WTC11 (cell line): ENCODE results near the gene SPTLC1. TPM values are rescaled to one million over a fixed set of nuclear protein-coding genes. Genes with fewer than 3 reads are reported as not detected.
"Not testable (repeated sequence)": the region's sequence is repeated elsewhere in the genome, so short reads cannot be mapped to it uniquely, and the experiment has no call there.

Source experiments
- ATAC-seq: fragments of 200-7000 bp; cut with Tn5 transposase; 2 replicates; pipeline ENCODE4 v1.10.0; 2021; ENCODE audit warnings: mild to moderate bottlenecking, moderate library complexity
- CTCF ChIA-PET: fragments of 300-600 bp; sonication (Branson Sonifier 250); formaldehyde crosslinking; loops from one replicate; lab custom pipeline; 2021; ENCODE audit warnings: antibody characterized with exemption; lab: Charles Lee
- POLR2A ChIA-PET: fragments of 350-600 bp; sonication (Branson Sonifier 250); formaldehyde crosslinking; loops from one replicate; lab custom pipeline; 2021; ENCODE audit warnings: antibody characterized with exemption; lab: Charles Lee
- DNase-seq: peaks from one replicate; pipeline ENCODE4 v3.0.0; 2021; ENCODE audit warnings: low spot score
- H3K27ac Mint-ChIP-seq: 2 replicates; pipeline ENCODE4 v1.8.0; 2021; ENCODE audit warnings: mixed read lengths
- H3K27me3 Mint-ChIP-seq: 2 replicates; pipeline ENCODE4 v1.8.0; 2021; ENCODE audit warnings: low read depth, mild to moderate bottlenecking, moderate library complexity, mixed read lengths
- H3K36me3 Mint-ChIP-seq: 2 replicates; pipeline ENCODE4 v1.8.0; 2021; ENCODE audit warnings: mixed read lengths
- H3K4me1 Mint-ChIP-seq: 2 replicates; pipeline ENCODE4 v1.8.0; 2022; ENCODE audit warnings: mixed read lengths
- H3K4me3 Mint-ChIP-seq: 2 replicates; pipeline ENCODE4 v1.8.0; 2021; ENCODE audit warnings: mild to moderate bottlenecking, moderate library complexity, mixed read lengths
- H3K9me3 Mint-ChIP-seq: 2 replicates; pipeline ENCODE4 v1.8.0; 2021; ENCODE audit warnings: mixed read lengths
- CREM ChIP-seq: sonication (generic); formaldehyde crosslinking; IDR thresholded peaks from 2 replicates; pipeline ENCODE4 v1.8.1; 2022; ENCODE audit warnings: mild to moderate bottlenecking, missing genetic modification reagents, moderate library complexity
- ETV6 ChIP-seq: sonication (generic); formaldehyde crosslinking; IDR thresholded peaks from 2 replicates; pipeline ENCODE4 v1.8.1; 2022; ENCODE audit warnings: mild to moderate bottlenecking, missing genetic modification reagents
- GRHL2 ChIP-seq: fragments of 250-450 bp; sonication (Bioruptor Pico); IDR thresholded peaks from 2 replicates; pipeline ENCODE4 v1.8.0; 2022; ENCODE audit warnings: mild to moderate bottlenecking, moderate library complexity; ENCODE audit not compliant: insufficient replicate concordance, severe bottlenecking
- NR3C1 ChIP-seq: sonication (generic); formaldehyde crosslinking; conservative IDR thresholded peaks from 2 replicates; pipeline ENCODE4 v1.8.1; 2023; ENCODE audit warnings: low read depth, mild to moderate bottlenecking, missing genetic modification reagents
- RELA ChIP-seq: sonication (generic); formaldehyde crosslinking; IDR thresholded peaks from 2 replicates; pipeline ENCODE4 v1.8.1; 2022; ENCODE audit warnings: missing genetic modification reagents, mild to moderate bottlenecking, borderline replicate concordance
- SMAD3 ChIP-seq: sonication (generic); formaldehyde crosslinking; IDR thresholded peaks from 2 replicates; pipeline ENCODE4 v1.8.0; 2022; ENCODE audit warnings: missing genetic modification reagents, mild to moderate bottlenecking, borderline replicate concordance
- SOX15 ChIP-seq: fragments of 250-450 bp; sonication (Bioruptor Pico); IDR thresholded peaks from 2 replicates; pipeline ENCODE4 v1.9.0; 2021; ENCODE audit warnings: mild to moderate bottlenecking
- TP53 ChIP-seq: sonication (generic); formaldehyde crosslinking; IDR thresholded peaks from 2 replicates; pipeline ENCODE4 v1.8.1; 2023; ENCODE audit warnings: mild to moderate bottlenecking, missing genetic modification reagents
- ZNF219 ChIP-seq: sonication (generic); formaldehyde crosslinking; IDR thresholded peaks from 2 replicates; pipeline ENCODE4 v1.8.0; 2023; ENCODE audit warnings: missing genetic modification reagents, mild to moderate bottlenecking, borderline replicate concordance
- ZNF396 ChIP-seq: fragments of 250-450 bp; sonication (Bioruptor Pico); IDR thresholded peaks from 2 replicates; pipeline ENCODE4 v1.8.0; 2021; ENCODE audit warnings: mild to moderate bottlenecking, moderate library complexity, borderline replicate concordance
- total RNA-seq: library from RNA; stranded (reverse); gene quantifications from 3 replicates; pipeline ENCODE4 v1.2.3, GENCODE V29; 2021
- TF ChIP-seq, protein P1 (sequence below): sonication (generic); formaldehyde crosslinking; IDR thresholded peaks from 2 replicates; pipeline ENCODE4 v1.8.0; 2023; ENCODE audit warnings: missing genetic modification reagents, mild to moderate bottlenecking, borderline replicate concordance
- TF ChIP-seq, protein P2 (sequence below): fragments of 250-450 bp; sonication (Bioruptor Pico); IDR thresholded peaks from 2 replicates; pipeline ENCODE4 v1.8.0; 2021; ENCODE audit warnings: mild to moderate bottlenecking
- TF ChIP-seq, protein P3 (sequence below): sonication (generic); formaldehyde crosslinking; IDR thresholded peaks from 2 replicates; pipeline ENCODE4 v1.8.1; 2023; ENCODE audit warnings: mild to moderate bottlenecking, missing genetic modification reagents, moderate library complexity
- TF ChIP-seq, protein P4 (sequence below): sonication (generic); formaldehyde crosslinking; IDR thresholded peaks from 2 replicates; pipeline ENCODE4 v1.8.0; 2023; ENCODE audit warnings: missing genetic modification reagents
- TF ChIP-seq, protein P5 (sequence below): sonication (generic); formaldehyde crosslinking; IDR thresholded peaks from 2 replicates; pipeline ENCODE4 v1.8.1; 2023; ENCODE audit warnings: mild to moderate bottlenecking, missing genetic modification reagents
- TF ChIP-seq, protein P6 (sequence below): sonication (generic); formaldehyde crosslinking; IDR thresholded peaks from 2 replicates; pipeline ENCODE4 v1.8.1; 2022; ENCODE audit warnings: missing genetic modification reagents, borderline replicate concordance
- TF ChIP-seq, protein P7 (sequence below): sonication (generic); formaldehyde crosslinking; IDR thresholded peaks from 2 replicates; pipeline ENCODE4 v1.8.0; 2022; ENCODE audit warnings: missing genetic modification reagents

Gene SPTLC1
- total RNA-seq, 1 experiment from 2014 or later, result 81.2 TPM

DNA sequence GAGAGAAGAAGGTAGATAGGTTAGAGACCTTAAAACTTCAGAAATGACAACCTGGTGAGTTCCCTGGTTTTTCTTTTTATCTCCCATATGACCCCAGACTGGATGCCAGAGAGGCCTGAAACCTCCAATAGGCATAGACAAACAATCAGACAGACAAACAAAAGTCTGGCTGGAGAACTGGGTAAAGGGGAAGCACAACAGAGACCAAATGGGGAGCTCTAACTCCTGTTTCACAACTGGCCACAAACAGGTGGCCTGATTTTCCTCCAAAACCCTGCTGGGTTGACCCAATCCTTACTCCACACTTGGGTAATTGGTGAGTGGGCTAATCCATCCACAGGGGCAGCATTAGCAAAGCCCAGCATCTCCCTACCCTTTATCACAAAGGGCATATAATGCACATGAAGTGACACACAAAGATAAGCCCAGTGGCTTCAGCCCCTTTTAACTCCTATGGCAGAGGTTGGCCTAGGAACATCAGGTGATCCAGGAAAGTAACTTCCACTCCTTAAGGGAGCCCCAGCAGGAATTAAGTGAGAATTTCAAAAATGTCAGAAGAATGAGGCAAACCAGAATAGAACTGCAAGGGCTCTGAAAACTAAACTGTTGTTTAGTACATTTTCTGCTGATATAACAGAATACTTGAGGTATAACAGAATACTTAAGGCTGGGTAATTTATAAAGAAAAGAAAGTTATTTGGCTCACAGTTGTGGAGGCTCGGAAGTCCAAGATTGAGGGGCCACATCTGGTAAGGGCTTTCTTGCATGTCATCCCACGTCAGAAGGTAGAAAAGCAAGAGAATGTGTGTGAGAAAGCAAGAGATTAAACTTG lies 104.3 kb downstream of the SPTLC1 start (continued):
- TF ChIP-seq CREM (CRISPR knock-in tag) (no peak), RELA (no peak), SMAD3 (CRISPR knock-in tag) (no peak)
- TF ChIP-seq, protein P1, sequence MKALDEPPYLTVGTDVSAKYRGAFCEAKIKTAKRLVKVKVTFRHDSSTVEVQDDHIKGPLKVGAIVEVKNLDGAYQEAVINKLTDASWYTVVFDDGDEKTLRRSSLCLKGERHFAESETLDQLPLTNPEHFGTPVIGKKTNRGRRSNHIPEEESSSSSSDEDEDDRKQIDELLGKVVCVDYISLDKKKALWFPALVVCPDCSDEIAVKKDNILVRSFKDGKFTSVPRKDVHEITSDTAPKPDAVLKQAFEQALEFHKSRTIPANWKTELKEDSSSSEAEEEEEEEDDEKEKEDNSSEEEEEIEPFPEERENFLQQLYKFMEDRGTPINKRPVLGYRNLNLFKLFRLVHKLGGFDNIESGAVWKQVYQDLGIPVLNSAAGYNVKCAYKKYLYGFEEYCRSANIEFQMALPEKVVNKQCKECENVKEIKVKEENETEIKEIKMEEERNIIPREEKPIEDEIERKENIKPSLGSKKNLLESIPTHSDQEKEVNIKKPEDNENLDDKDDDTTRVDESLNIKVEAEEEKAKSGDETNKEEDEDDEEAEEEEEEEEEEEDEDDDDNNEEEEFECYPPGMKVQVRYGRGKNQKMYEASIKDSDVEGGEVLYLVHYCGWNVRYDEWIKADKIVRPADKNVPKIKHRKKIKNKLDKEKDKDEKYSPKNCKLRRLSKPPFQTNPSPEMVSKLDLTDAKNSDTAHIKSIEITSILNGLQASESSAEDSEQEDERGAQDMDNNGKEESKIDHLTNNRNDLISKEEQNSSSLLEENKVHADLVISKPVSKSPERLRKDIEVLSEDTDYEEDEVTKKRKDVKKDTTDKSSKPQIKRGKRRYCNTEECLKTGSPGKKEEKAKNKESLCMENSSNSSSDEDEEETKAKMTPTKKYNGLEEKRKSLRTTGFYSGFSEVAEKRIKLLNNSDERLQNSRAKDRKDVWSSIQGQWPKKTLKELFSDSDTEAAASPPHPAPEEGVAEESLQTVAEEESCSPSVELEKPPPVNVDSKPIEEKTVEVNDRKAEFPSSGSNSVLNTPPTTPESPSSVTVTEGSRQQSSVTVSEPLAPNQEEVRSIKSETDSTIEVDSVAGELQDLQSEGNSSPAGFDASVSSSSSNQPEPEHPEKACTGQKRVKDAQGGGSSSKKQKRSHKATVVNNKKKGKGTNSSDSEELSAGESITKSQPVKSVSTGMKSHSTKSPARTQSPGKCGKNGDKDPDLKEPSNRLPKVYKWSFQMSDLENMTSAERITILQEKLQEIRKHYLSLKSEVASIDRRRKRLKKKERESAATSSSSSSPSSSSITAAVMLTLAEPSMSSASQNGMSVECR (CRISPR knock-in tag), result no peak
- TF ChIP-seq, protein P2, sequence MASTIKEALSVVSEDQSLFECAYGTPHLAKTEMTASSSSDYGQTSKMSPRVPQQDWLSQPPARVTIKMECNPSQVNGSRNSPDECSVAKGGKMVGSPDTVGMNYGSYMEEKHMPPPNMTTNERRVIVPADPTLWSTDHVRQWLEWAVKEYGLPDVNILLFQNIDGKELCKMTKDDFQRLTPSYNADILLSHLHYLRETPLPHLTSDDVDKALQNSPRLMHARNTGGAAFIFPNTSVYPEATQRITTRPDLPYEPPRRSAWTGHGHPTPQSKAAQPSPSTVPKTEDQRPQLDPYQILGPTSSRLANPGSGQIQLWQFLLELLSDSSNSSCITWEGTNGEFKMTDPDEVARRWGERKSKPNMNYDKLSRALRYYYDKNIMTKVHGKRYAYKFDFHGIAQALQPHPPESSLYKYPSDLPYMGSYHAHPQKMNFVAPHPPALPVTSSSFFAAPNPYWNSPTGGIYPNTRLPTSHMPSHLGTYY (CRISPR knock-in tag), result no peak
- TF ChIP-seq, protein P3, sequence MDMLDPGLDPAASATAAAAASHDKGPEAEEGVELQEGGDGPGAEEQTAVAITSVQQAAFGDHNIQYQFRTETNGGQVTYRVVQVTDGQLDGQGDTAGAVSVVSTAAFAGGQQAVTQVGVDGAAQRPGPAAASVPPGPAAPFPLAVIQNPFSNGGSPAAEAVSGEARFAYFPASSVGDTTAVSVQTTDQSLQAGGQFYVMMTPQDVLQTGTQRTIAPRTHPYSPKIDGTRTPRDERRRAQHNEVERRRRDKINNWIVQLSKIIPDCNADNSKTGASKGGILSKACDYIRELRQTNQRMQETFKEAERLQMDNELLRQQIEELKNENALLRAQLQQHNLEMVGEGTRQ (CRISPR knock-in tag), result no peak

DNA sequence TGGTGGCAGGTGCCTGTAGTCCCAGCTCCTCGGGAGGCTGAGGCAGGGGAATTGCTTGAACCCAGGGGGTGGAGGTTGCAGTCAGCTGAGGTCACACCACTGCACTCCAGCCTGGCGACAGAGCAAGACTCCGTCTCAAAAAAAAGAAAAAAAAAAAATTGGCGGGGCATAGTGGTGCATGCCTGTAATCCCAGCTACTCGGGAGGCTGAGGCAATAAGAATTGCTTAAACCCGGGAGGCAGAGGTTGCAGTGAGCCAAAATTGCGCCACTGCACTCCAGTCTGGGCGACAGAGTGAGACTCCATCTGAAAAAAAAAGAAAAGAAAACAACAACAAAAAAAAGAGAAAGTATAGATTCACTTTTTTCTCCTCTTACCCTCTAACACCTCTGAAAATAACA lies 105.0 kb downstream of the SPTLC1 start:
- H3K4me3 Mint-ChIP-seq, H3K36me3 Mint-ChIP-seq, POLR2A ChIA-PET, H3K9me3 Mint-ChIP-seq, ATAC-seq, H3K27ac Mint-ChIP-seq, DNase-seq, H3K27me3 Mint-ChIP-seq: not testable (repeated sequence)
- CTCF ChIA-PET, result interaction anchor here (0.9 to 1.0 kb wide), 2 partner anchors 25 to 251 kb away, joined by 3 read pairs; no protein-coding TSS in a partner anchor
- H3K4me1 Mint-ChIP-seq, result peaks cover 13% of the 10 kb centered on the region

DNA sequence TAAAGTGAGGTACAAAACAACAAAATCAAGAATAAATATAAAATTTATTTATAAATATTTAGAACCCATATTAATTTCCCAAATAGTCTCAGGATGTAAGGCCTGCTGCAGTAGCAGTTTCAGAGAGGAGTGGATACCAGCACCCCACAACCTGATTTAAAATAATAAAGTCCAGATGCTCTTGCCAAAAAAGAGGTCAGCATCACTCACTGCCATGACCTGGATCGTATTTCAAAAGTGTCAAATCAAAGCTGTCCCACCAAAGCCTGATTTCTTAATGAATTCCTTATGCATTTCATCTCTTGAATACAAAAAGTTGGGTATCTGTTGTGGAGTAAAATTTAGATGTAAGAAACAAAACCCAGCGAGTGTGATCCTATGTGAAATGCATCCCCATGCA lies 107.2 kb downstream of the SPTLC1 start:
- Mint-ChIP-seq H3K27me3 (no peaks in the 10 kb centered on the region), H3K36me3 (no peaks in the 10 kb centered on the region), H3K4me1 (peaks cover 15% of the 10 kb centered on the region), H3K4me3 (no peak overlapping the region), H3K9me3 (no peaks in the 10 kb centered on the region), H3K27ac (no peak overlapping the region)
- no peak for DNase-seq
- no peak for ATAC-seq
- ChIA-PET CTCF (interaction anchor here (0.7 kb wide), 1 partner anchor 355 kb away, joined by 3 read pairs; no protein-coding TSS in a partner anchor), POLR2A (no interaction called here)
- TF ChIP-seq, protein P4, sequence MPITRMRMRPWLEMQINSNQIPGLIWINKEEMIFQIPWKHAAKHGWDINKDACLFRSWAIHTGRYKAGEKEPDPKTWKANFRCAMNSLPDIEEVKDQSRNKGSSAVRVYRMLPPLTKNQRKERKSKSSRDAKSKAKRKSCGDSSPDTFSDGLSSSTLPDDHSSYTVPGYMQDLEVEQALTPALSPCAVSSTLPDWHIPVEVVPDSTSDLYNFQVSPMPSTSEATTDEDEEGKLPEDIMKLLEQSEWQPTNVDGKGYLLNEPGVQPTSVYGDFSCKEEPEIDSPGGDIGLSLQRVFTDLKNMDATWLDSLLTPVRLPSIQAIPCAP (CRISPR knock-in tag), result no peak
- TF ChIP-seq SMAD3 (CRISPR knock-in tag), result no peak
- no peak for TF ChIP-seq ZNF219 (CRISPR knock-in tag)
- no peak for TF ChIP-seq NR3C1
- TF ChIP-seq ZNF396 (CRISPR knock-in tag), result no peak
- no peak for TF ChIP-seq GRHL2 (CRISPR knock-in tag)
- TF ChIP-seq, protein P5, sequence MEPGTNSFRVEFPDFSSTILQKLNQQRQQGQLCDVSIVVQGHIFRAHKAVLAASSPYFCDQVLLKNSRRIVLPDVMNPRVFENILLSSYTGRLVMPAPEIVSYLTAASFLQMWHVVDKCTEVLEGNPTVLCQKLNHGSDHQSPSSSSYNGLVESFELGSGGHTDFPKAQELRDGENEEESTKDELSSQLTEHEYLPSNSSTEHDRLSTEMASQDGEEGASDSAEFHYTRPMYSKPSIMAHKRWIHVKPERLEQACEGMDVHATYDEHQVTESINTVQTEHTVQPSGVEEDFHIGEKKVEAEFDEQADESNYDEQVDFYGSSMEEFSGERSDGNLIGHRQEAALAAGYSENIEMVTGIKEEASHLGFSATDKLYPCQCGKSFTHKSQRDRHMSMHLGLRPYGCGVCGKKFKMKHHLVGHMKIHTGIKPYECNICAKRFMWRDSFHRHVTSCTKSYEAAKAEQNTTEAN (CRISPR knock-in tag), result no peak
- TF ChIP-seq, protein P6, sequence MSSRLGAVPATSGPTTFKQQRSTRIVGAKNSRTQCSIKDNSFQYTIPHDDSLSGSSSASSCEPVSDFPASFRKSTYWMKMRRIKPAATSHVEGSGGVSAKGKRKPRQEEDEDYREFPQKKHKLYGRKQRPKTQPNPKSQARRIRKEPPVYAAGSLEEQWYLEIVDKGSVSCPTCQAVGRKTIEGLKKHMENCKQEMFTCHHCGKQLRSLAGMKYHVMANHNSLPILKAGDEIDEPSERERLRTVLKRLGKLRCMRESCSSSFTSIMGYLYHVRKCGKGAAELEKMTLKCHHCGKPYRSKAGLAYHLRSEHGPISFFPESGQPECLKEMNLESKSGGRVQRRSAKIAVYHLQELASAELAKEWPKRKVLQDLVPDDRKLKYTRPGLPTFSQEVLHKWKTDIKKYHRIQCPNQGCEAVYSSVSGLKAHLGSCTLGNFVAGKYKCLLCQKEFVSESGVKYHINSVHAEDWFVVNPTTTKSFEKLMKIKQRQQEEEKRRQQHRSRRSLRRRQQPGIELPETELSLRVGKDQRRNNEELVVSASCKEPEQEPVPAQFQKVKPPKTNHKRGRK (CRISPR knock-in tag), result no peak
- TF ChIP-seq, protein P7, sequence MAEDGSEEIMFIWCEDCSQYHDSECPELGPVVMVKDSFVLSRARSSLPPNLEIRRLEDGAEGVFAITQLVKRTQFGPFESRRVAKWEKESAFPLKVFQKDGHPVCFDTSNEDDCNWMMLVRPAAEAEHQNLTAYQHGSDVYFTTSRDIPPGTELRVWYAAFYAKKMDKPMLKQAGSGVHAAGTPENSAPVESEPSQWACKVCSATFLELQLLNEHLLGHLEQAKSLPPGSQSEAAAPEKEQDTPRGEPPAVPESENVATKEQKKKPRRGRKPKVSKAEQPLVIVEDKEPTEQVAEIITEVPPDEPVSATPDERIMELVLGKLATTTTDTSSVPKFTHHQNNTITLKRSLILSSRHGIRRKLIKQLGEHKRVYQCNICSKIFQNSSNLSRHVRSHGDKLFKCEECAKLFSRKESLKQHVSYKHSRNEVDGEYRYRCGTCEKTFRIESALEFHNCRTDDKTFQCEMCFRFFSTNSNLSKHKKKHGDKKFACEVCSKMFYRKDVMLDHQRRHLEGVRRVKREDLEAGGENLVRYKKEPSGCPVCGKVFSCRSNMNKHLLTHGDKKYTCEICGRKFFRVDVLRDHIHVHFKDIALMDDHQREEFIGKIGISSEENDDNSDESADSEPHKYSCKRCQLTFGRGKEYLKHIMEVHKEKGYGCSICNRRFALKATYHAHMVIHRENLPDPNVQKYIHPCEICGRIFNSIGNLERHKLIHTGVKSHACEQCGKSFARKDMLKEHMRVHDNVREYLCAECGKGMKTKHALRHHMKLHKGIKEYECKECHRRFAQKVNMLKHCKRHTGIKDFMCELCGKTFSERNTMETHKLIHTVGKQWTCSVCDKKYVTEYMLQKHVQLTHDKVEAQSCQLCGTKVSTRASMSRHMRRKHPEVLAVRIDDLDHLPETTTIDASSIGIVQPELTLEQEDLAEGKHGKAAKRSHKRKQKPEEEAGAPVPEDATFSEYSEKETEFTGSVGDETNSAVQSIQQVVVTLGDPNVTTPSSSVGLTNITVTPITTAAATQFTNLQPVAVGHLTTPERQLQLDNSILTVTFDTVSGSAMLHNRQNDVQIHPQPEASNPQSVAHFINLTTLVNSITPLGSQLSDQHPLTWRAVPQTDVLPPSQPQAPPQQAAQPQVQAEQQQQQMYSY (CRISPR knock-in tag), result no peak
- no peak for TF ChIP-seq SOX15
- TF ChIP-seq TP53 (CRISPR knock-in tag), result no peak
- no peak for TF ChIP-seq ETV6 (CRISPR knock-in tag)
